PFSK-1 (cell line): ENCODE data around the gene RSPH10B.

Source experiments
- FOXP2 ChIP-seq: optimal IDR thresholded peaks from 2 replicates; pipeline ENCODE3; 2011; ENCODE audit warnings: borderline replicate concordance, control low read depth, inconsistent platforms; ENCODE audit not compliant: insufficient read depth; ENCODE audit errors: extremely low read length, extremely low read depth
- POLR2AphosphoS5 ChIP-seq: IDR thresholded peaks from 2 replicates; pipeline ENCODE4 v1.6.1; 2012; ENCODE audit warnings: low read depth, mild to moderate bottlenecking, control low read depth, low read length, moderate library complexity
- REST ChIP-seq, 2 experiments: IDR thresholded peaks; 2 replicates each; pipeline versions ENCODE4 v1.6.1 to v1.8.0; 2011 to 2012; ENCODE audit warnings: low read depth in 2 of 2, low read length in 2 of 2, control low read depth in 1 of 2, inconsistent platforms in 1 of 2, mild to moderate bottlenecking in 1 of 2, moderate library complexity in 1 of 2; ENCODE audit not compliant: insufficient read depth in 1 of 2
- SIN3A ChIP-seq: IDR thresholded peaks from 2 replicates; pipeline ENCODE4 v1.6.1; 2012; ENCODE audit warnings: mild to moderate bottlenecking, low read length, moderate library complexity, borderline replicate concordance; ENCODE audit not compliant: insufficient read depth
- TAF1 ChIP-seq: IDR thresholded peaks from 2 replicates; pipeline ENCODE4 v1.6.1; 2012; ENCODE audit warnings: low read length, control low read depth, borderline replicate concordance; ENCODE audit not compliant: insufficient read depth

The RSPH10B gene

DNA sequence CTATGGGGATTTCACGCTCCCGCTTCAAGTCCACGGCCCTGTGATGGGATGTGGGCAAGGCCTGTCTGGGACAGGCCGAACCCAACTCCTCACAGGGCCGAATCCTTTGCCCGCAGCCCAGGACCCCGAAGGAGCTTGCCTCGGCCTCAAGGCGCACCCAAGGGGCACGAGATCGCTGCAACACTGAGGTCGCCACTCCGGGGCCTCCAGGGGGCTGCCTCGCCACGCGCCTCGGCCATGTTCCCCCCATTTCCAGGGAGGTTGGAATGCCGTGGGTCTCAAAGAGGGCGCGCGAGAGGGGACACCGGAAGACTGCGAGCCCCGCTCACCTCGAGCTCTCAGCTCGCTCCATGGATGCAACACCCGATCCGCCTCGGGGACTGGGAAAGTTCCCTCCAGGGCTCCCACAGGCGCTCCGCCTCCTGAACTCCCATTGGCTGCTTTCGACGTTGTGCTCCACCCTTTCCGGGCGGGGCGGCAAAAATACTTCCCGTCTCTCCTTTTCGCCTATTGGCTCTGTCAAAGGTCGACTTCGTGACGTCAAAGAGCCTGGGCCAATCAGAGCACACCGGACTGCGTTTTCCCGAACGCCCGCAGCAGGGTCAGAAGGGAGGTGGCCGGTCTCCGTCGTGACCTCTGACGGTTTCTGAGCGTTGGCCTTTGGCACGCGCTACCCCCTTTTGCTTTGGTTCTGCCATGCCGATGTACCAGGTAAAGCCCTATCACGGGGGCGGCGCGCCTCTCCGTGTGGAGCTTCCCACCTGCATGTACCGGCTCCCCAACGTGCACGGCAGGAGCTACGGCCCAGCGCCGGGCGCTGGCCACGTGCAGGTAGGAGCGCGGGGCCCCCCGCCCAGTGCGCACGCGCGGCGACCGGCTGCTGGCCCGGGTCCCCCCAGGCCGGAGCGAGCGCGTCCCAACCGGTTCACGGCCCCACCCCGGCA is 38.5 kb upstream of the RSPH10B start, which contains the start of the genes AIMP2 and PMS2:
TSS of gene AIMP2 (plus strand) at position 605 of the 944 bp plus-strand sequence. CDS start at position 697, 92 bp downstream.
TSS of gene PMS2 (minus strand) at position 382 of the 944 bp plus-strand sequence. CDS start at position 352, 30 bp downstream.
- peak; percentile 31 to 50; a peak in 1 of 4 replicates for TF ChIP-seq REST (IDR thresholded peaks at IDR 0.05; ENCODE audit: insufficient read depth in 1 of 2, low read depth in 2 of 2, low read length in 2 of 2)
- no peak for TF ChIP-seq FOXP2
- TF ChIP-seq TAF1 = peak; percentile 92
- peak; percentile 86 for TF ChIP-seq POLR2AphosphoS5
- no peak for TF ChIP-seq SIN3A

DNA sequence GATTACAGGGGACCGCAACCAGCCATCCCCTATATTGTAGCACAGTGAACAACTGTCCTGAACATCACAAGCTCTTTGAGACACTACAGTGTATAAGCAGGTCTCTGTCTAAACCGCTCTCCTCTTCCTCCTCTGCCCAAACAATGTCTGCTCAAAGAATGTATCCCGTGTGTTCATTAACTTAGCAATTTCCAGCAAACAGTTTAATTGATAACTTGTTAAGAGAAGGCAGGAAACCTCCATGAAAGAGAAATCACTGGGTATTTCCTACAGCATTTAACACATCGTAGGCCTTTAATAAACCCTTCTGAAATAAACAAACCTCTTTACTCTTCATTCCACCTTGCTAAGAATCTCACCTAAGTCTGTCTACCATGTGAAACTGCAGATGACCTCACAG is 36.9 kb upstream of the RSPH10B start:
- TF ChIP-seq SIN3A = no peak
- no peak for TF ChIP-seq FOXP2
- TF ChIP-seq REST (IDR thresholded peaks at IDR 0.05; ENCODE audit: insufficient read depth in 1 of 2, low read depth in 2 of 2, low read length in 2 of 2) = no peak
- no peak for TF ChIP-seq TAF1
- TF ChIP-seq POLR2AphosphoS5 = no peak

GRCh38 chr7:5997210-5997808 is 26.8 kb upstream of the RSPH10B start:
- TF ChIP-seq REST (IDR thresholded peaks at IDR 0.05; ENCODE audit: insufficient read depth in 1 of 2, low read depth in 2 of 2, low read length in 2 of 2) (no peak), TAF1 (no peak), FOXP2 (no peak), SIN3A (no peak), POLR2AphosphoS5 (no peak)

DNA sequence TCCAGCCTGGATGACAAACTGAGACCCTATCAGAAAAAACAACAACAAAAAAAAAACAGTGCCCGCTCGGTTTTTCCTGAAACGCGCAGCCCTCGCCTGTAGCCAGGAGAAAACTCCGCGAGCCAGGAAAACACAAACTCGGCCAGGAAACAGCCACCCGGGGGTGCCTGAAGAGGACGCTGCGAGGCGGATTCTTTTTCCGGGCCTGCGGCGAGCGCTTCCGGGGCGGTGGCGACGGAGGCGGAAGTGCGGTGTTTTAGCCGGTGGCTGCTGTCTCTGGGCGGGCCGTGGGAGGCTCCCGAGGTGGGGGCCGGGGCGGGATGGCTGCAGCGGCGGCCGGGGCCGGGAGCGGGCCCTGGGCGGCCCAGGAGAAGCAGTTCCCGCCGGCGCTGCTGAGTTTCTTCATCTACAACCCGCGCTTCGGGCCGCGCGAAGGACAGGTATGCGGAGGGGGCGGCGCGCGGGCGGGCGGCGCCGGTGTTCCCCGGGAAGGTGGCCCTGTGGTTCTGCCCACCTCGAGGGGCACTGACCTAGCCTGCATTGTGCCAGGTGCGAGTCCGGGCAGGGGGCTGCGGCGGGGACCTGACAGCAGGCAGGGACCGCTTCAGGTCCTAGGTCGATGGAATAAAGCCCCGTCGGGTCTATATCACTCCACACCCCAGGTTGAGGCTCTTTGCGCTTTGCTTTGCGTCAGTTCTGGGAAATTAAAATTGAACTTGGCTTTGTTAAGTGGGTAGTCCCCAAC is 71.8 kb downstream of the RSPH10B start, which contains the start of gene CCZ1:
TSS of gene CCZ1 (plus strand) at position 254 of the 745 bp plus-strand sequence. CDS start at position 321, 67 bp downstream.
- TF ChIP-seq POLR2AphosphoS5 = 0 out of 2 replicates have a peak, but pooled peaks have one; percentile 29

GRCh38 chr7:5892498-5892897 is 78.0 kb downstream of the RSPH10B start:
- TF ChIP-seq TAF1 = no peak
- no peak for TF ChIP-seq REST (IDR thresholded peaks at IDR 0.05; ENCODE audit: insufficient read depth in 1 of 2, low read depth in 2 of 2, low read length in 2 of 2)
- no peak for TF ChIP-seq SIN3A
